A549 (cell line): Measurements from ENCODE around the gene THADA. TPM values are rescaled to one million over a fixed set of nuclear protein-coding genes. Genes with fewer than 3 reads are reported as not detected.

Experiments used
- ATAC-seq, 2 experiments: fragments of 200-7000 bp in 1 of 2; fragments of >200 bp in 1 of 2; cut with Nextera tagmentation in 1 of 2; cut with Tn5 transposase in 1 of 2; 3 replicates each; pipeline versions ENCODE4 v1.8.0 to v1.9.1; 2018 to 2020; ENCODE audit warnings: mild to moderate bottlenecking in 1 of 2, moderate library complexity in 1 of 2
- CTCF ChIA-PET: fragments of 300-600 bp; sonication (Branson Sonifier 250); formaldehyde crosslinking; extraction: SDS; loops from one replicate; lab custom pipeline; 2021; ENCODE audit warnings: antibody characterized with exemption, inconsistent platforms; lab: Yijun Ruan, JAX
- POLR2A ChIA-PET: fragments of 350-600 bp; formaldehyde crosslinking; extraction: SDS; loops from one replicate; lab custom pipeline; 2021; ENCODE audit warnings: antibody characterized with exemption, inconsistent platforms; lab: Yijun Ruan, JAX
- DNase-seq, 2 experiments: peaks; one replicate each; pipeline versions ENCODE4 v3.0.0 to v3.0.0-alpha.2; 2011 to 2016; ENCODE audit warnings: low read depth in 1 of 2, low spot score in 1 of 2
- FAIRE-seq: peaks from 2 replicates; lab custom pipeline; 2011; peaks lifted over from hg19 to GRCh38; lab: Jason Lieb, UNC
- H3K27ac ChIP-seq, 2 experiments: fragments of >200 bp; sonication (Bioruptor Twin); formaldehyde crosslinking; 3 replicates each; pipeline ENCODE4 v1.5.1; 2016 to 2017
- H3K4me1 ChIP-seq: fragments of >200 bp; sonication (Bioruptor Twin); formaldehyde crosslinking; 3 replicates; pipeline ENCODE4 v1.6.1; 2016
- H3K4me2 ChIP-seq: fragments of >200 bp; sonication (Bioruptor Twin); formaldehyde crosslinking; 3 replicates; pipeline ENCODE4 v1.6.1; 2016
- H3K4me3 ChIP-seq: fragments of >200 bp; sonication (Bioruptor Twin); formaldehyde crosslinking; 3 replicates; pipeline ENCODE4 v1.5.1; 2016
- H3K9me3 ChIP-seq: fragments of >200 bp; sonication (Bioruptor Twin); formaldehyde crosslinking; 3 replicates; pipeline ENCODE4 v1.6.1; 2016
- BCL3 ChIP-seq: fragments of >200 bp; sonication (Bioruptor Twin); formaldehyde crosslinking; IDR thresholded peaks from 3 replicates; pipeline ENCODE4 v1.6.1; 2016
- CBX2 ChIP-seq: fragments of 200-600 bp; sonication (generic); IDR thresholded peaks from 2 replicates; pipeline ENCODE4 v1.6.1; 2016; ENCODE audit warnings: low read depth, mild to moderate bottlenecking, borderline replicate concordance
- CHD4 ChIP-seq: fragments of 200-600 bp; sonication (generic); IDR thresholded peaks from 2 replicates; pipeline ENCODE4 v1.6.1; 2016; ENCODE audit warnings: antibody characterized with exemption, mild to moderate bottlenecking, borderline replicate concordance
- E2F6 ChIP-seq: IDR thresholded peaks from 2 replicates; pipeline ENCODE4 v1.6.1; 2012; ENCODE audit warnings: low read depth, borderline replicate concordance
- EHF ChIP-seq: fragments of 250-450 bp; sonication (Bioruptor Pico); IDR thresholded peaks from 2 replicates; pipeline ENCODE4 v1.5.0; 2020; ENCODE audit warnings: mild to moderate bottlenecking
- ELK1 ChIP-seq: fragments of 150-350 bp; IDR thresholded peaks from 2 replicates; pipeline ENCODE4 v1.6.1; 2014; ENCODE audit warnings: low read depth, mild to moderate bottlenecking, low read length
- EP300 ChIP-seq, 2 experiments: fragments of >200 bp; sonication (Bioruptor Twin); formaldehyde crosslinking; IDR thresholded peaks; 2 replicates in 1 of 2; 3 replicates in 1 of 2; pipeline ENCODE4 v1.6.1; 2016 to 2017
- FOSL2 ChIP-seq, 2 experiments: fragments of 450-650 bp in 1 of 2; fragments of >200 bp in 1 of 2; sonication (Bioruptor Twin) in 1 of 2; formaldehyde crosslinking; IDR thresholded peaks; 2 replicates each; pipeline versions ENCODE4 v1.5.0 to v1.6.1; 2016 to 2020; ENCODE audit warnings: mild to moderate bottlenecking in 1 of 2, moderate library complexity in 1 of 2
- FOXS1 ChIP-seq: fragments of 250-450 bp; sonication (Bioruptor Pico); IDR thresholded peaks from 2 replicates; pipeline ENCODE4 v1.5.0; 2020; ENCODE audit warnings: mild to moderate bottlenecking, moderate library complexity
- GATA3 ChIP-seq: IDR thresholded peaks from 2 replicates; pipeline ENCODE4 v1.6.1; 2012; ENCODE audit warnings: borderline replicate concordance
- HMGXB4 ChIP-seq: fragments of 250-450 bp; sonication (Bioruptor Pico); IDR thresholded peaks from 2 replicates; pipeline ENCODE4 v1.5.0; 2021; ENCODE audit warnings: mild to moderate bottlenecking, moderate library complexity, borderline replicate concordance
- HOXA7 ChIP-seq: fragments of 250-450 bp; sonication (Bioruptor Pico); IDR thresholded peaks from 2 replicates; pipeline ENCODE4 v1.5.0; 2020; ENCODE audit warnings: mild to moderate bottlenecking, moderate library complexity
- HOXB13 ChIP-seq: fragments of 250-450 bp; sonication (Bioruptor Pico); IDR thresholded peaks from 2 replicates; pipeline ENCODE4 v1.5.0; 2020; ENCODE audit warnings: low read depth, mild to moderate bottlenecking, moderate library complexity
- NR3C1 ChIP-seq: fragments of >200 bp; sonication (Bioruptor Twin); formaldehyde crosslinking; IDR thresholded peaks from 3 replicates; pipeline ENCODE4 v1.6.1; 2017
- PBX3 ChIP-seq: IDR thresholded peaks from 2 replicates; pipeline ENCODE4 v1.6.1; 2012
- REST ChIP-seq: fragments of 200-600 bp; sonication (generic); IDR thresholded peaks from 2 replicates; pipeline ENCODE4 v1.6.1; 2016; ENCODE audit warnings: antibody characterized with exemption, mild to moderate bottlenecking, moderate library complexity
- SMC3 ChIP-seq: fragments of >200 bp; sonication (Bioruptor Twin); formaldehyde crosslinking; IDR thresholded peaks from 3 replicates; pipeline ENCODE4 v1.6.1; 2018; ENCODE audit warnings: inconsistent platforms
- TFCP2L1 ChIP-seq: fragments of 250-450 bp; sonication (Bioruptor Pico); IDR thresholded peaks from 2 replicates; pipeline ENCODE4 v1.5.0; 2021; ENCODE audit warnings: mild to moderate bottlenecking
- TP53 ChIP-seq: fragments of 250-450 bp; sonication (Bioruptor Pico); IDR thresholded peaks from 2 replicates; pipeline ENCODE4 v1.5.0; 2021; ENCODE audit warnings: mild to moderate bottlenecking, moderate library complexity
- USF2 ChIP-seq: fragments of 450-650 bp; IDR thresholded peaks from 2 replicates; pipeline ENCODE4 v1.6.1; 2014; ENCODE audit warnings: antibody characterized with exemption
- ZC3H11A ChIP-seq: fragments of 450-650 bp; IDR thresholded peaks from 2 replicates; pipeline ENCODE4 v1.6.1; 2014; ENCODE audit warnings: antibody characterized with exemption, mild to moderate bottlenecking
- ZSCAN20 ChIP-seq: fragments of 250-450 bp; sonication (Bioruptor Pico); IDR thresholded peaks from 2 replicates; pipeline ENCODE4 v1.8.0; 2022; ENCODE audit warnings: mild to moderate bottlenecking, moderate library complexity
- WGBS: methylation state at CpG from one replicate; pipeline ENCODE4 v1.1.6; 2017; ENCODE audit errors: missing lambda C conversion rate; 5-methylcytosine and 5-hydroxymethylcytosine counted together
- polyA plus RNA-seq, 4 experiments: library from polyadenylated mRNA; depleted of rRNA in 3 of 4; stranded (reverse); fragments of >200 nt; fragmentation: RNase III in 1 of 4; extraction: RNeasy Plus Mini Kit Qiagen cat#74134 plus additional on column Dnase treatment in 1 of 4; gene quantifications; 2 replicates in 3 of 4; 3 replicates in 1 of 4; pipeline ENCODE4 v1.2.3, GENCODE V29; 2011 to 2017

The THADA gene
- polyA plus RNA-seq, 2 of the 4 experiments (the other 2 are of a cell fraction), result 21.8 to 37.9 TPM

- Histone ChIP-seq H3K27ac (no peak overlapping the region), H3K9me3 (no peaks in the 10 kb centered on the region), H3K4me3 (no peak overlapping the region), H3K4me2 (no peak overlapping the region), H3K4me1 (peaks cover 9% of the 10 kb centered on the region; the same call in 2 of the 3 replicates)
- peak; percentile 80 for FAIRE-seq
- TF ChIP-seq CHD4, result no peak
- no peak for TF ChIP-seq NR3C1
- no peak for TF ChIP-seq HOXA7 (CRISPR knock-in tag)
- TF ChIP-seq HMGXB4 (CRISPR knock-in tag), result no peak
- TF ChIP-seq EP300 (IDR thresholded peaks at IDR 0.05), result no peak
- no peak for TF ChIP-seq ZSCAN20 (CRISPR knock-in tag)
- TF ChIP-seq REST, result no peak
- TF ChIP-seq TP53 (CRISPR knock-in tag), result no peak
- TF ChIP-seq SMC3, result no peak
- TF ChIP-seq ZC3H11A, result no peak
- no peak for ATAC-seq
- ChIA-PET CTCF (interaction anchor here (1.0 kb wide), 1 partner anchor 396 kb away, joined by 3 read pairs; no protein-coding TSS in a partner anchor), POLR2A (no interaction called here)
- DNase-seq, result no peak
Measured at GRCh38 chr2:43370705-43371104, 225.1 kb downstream of the THADA start.

GRCh38 chr2:43370146-43370545 is 225.7 kb downstream of the THADA start:
- peaks cover 9% of the 10 kb centered on the region; the same call in 2 of the 3 replicates for H3K4me1 ChIP-seq
- FAIRE-seq (no peak), ATAC-seq (no peak), DNase-seq (no peak)
- CTCF ChIA-PET, result no interaction called here
- H3K4me3 ChIP-seq, result no peak overlapping the region
- POLR2A ChIA-PET, result no interaction called here
- H3K9me3 ChIP-seq, result no peaks in the 10 kb centered on the region
- WGBS, result 88% methylated on average over 4 of the region's 4 CpGs
- no peak overlapping the region for H3K27ac ChIP-seq
- no peak overlapping the region for H3K4me2 ChIP-seq
- TF ChIP-seq BCL3 (no peak), TFCP2L1 (CRISPR knock-in tag) (no peak), CBX2 (no peak), FOXS1 (CRISPR knock-in tag) (no peak), CHD4 (no peak), NR3C1 (no peak), FOSL2 (IDR thresholded peaks at IDR 0.05) (no peak), FOSL2 (CRISPR knock-in tag; IDR thresholded peaks at IDR 0.05) (no peak), GATA3 (no peak), E2F6 (no peak), HOXA7 (CRISPR knock-in tag) (no peak), REST (no peak), EHF (CRISPR knock-in tag) (no peak), HOXB13 (CRISPR knock-in tag) (no peak), USF2 (no peak), ELK1 (no peak), PBX3 (no peak)
